ENCODE data around the gene STRAP. TPM values are rescaled to one million over a fixed set of nuclear protein-coding genes. Genes with fewer than 3 reads are reported as not detected.

The STRAP gene
- total and polyA plus RNA-seq, 2 of the 8 experiments (the other 6 are each of a cell fraction or from before 2014, with no cell fraction given): 107 to 251 TPM

GRCh38 chr12:15880721-15881120 lies 1.5 kb upstream of the STRAP start (continued):
- TF ChIP-seq CHD7 (IDR thresholded peaks at IDR 0.05; ENCODE audit: insufficient replicate concordance, low read length) (no peak), RXRA (IDR thresholded peaks at IDR 0.05; ENCODE audit: insufficient read depth, low read depth, low read length) (no peak), RNF2 (IDR thresholded peaks at IDR 0.05; ENCODE audit: borderline replicate concordance, low read depth, low read length, missing control alignments, poor library complexity, severe bottlenecking) (no peak), RAD21 (IDR thresholded peaks at IDR 0.05 in 1 of 2, conservative IDR thresholded peaks at IDR 0.05 in 1 of 2; ENCODE audit: low read depth in 2 of 2, low read length in 2 of 2) (no peak), RBBP5 (IDR thresholded peaks at IDR 0.05; ENCODE audit: borderline replicate concordance, low read depth, low read length) (no peak)

All from H1 (cell line).